NCI-H2227 (cell line): ENCODE results near the gene MAP1LC3A.

ENCODE experiments used
- DNase-seq: peaks from one replicate; lab custom pipeline; 2025; ENCODE audit not compliant: unreplicated experiment; lab: John Stamatoyannopoulos, UW

The MAP1LC3A gene

GRCh38 chr20:34528921-34529297 lies 29.6 kb upstream of the MAP1LC3A start:
- no peak for DNase-seq

GRCh38 chr20:34529742-34530141 lies 28.8 kb upstream of the MAP1LC3A start:
- no peak for DNase-seq

GRCh38 chr20:34530342-34530741 lies 28.2 kb upstream of the MAP1LC3A start:
- DNase-seq, result no peak

- DNase-seq, result no peak
Observed at GRCh38 chr20:34531608-34532265, 26.8 kb upstream of the MAP1LC3A start.

GRCh38 chr20:34532320-34532719 lies 26.2 kb upstream of the MAP1LC3A start:
- no peak for DNase-seq

GRCh38 chr20:34532756-34533155 lies 25.8 kb upstream of the MAP1LC3A start:
- DNase-seq, result no peak

- no peak for DNase-seq
Observed at GRCh38 chr20:34534391-34535165, 23.9 kb upstream of the MAP1LC3A start.

GRCh38 chr20:34535301-34535840 lies 23.1 kb upstream of the MAP1LC3A start:
- DNase-seq, result no peak

- no peak for DNase-seq
Observed at GRCh38 chr20:34535857-34536256, 22.7 kb upstream of the MAP1LC3A start.

GRCh38 chr20:34536798-34537394 lies 21.6 kb upstream of the MAP1LC3A start:
- peak; percentile 63 for DNase-seq

GRCh38 chr20:34537651-34538050 lies 20.9 kb upstream of the MAP1LC3A start:
- no peak for DNase-seq

GRCh38 chr20:34538671-34539123 lies 19.8 kb upstream of the MAP1LC3A start:
- peak; percentile 47 for DNase-seq

- no peak for DNase-seq
Observed at GRCh38 chr20:34539756-34540155, 18.8 kb upstream of the MAP1LC3A start.

- no peak for DNase-seq
Observed at GRCh38 chr20:34540596-34541263, 17.8 kb upstream of the MAP1LC3A start.

- no peak for DNase-seq
Observed at GRCh38 chr20:34541264-34541901, 17.1 kb upstream of the MAP1LC3A start.

- DNase-seq, result no peak
Observed at GRCh38 chr20:34541917-34542316, 16.6 kb upstream of the MAP1LC3A start.

GRCh38 chr20:34542439-34542838 lies 16.1 kb upstream of the MAP1LC3A start:
- no peak for DNase-seq

- DNase-seq, result no peak
Observed at GRCh38 chr20:34543463-34544056, 15.0 kb upstream of the MAP1LC3A start.

- DNase-seq, result no peak
Observed at GRCh38 chr20:34544109-34544796, 14.3 kb upstream of the MAP1LC3A start.

- peak; percentile 11 for DNase-seq
Observed at GRCh38 chr20:34546751-34547181, 11.8 kb upstream of the MAP1LC3A start.
